GM19463 (cell line): Measurements from ENCODE around the gene CLASP1.
"Not testable (repeated sequence)": the region's sequence is repeated elsewhere in the genome, so short reads cannot be mapped to it uniquely, and the experiment has no call there.

Experiments
- ATAC-seq: cut with Tn5 transposase; IDR thresholded peaks from one replicate; pipeline ENCODE4 v1.9.1; 2021; ENCODE audit warnings: mild to moderate bottlenecking, moderate library complexity; ENCODE audit not compliant: unreplicated experiment

The CLASP1 gene

DNA sequence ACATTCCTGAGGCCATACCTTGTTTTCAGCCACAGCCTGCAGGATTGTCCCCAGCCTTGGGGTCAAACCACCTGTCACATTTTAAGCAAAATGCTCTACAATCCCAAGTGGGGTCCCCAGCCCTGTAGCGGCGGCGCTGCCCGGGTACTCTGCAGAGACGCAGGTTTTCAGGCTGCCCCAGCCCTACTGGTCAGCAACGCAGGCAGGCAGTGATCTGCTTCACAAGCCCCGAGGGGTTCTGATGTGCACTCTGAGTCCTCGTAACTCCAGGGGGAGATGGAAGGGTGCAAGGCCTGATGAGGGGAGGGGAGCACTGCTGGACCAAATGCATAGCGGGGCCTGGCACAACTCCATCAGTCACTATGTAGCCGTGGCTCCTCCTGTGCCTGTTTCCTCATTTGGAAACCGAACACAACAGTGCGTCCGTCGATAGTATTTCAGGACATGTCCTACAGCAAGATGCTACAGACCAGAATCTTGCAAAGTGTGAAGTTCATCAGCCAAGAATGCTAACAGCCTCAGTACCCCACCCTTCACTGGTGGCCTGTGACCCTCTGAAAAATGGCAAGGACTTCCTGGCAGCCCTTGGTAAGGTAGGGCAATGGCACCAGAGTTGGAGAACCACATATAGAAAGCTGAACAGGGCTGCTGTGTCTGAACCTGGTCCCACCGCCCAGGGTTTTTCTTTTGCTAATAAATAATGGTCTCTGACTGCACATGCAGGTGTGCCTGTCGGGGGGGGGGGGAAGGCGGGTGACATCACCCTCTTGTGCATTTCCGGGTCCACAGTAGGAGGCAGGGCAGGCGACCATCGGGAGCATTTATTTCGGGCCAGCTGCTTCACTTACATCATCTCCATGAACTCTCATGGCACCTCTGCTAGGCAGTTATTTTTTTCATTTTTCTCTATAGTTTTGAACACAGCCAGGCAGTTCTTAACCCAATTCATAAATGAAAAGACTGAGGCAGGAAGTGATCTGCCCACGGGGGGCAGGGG, 313.7 kb downstream of the CLASP1 start:
- no peak for ATAC-seq

DNA sequence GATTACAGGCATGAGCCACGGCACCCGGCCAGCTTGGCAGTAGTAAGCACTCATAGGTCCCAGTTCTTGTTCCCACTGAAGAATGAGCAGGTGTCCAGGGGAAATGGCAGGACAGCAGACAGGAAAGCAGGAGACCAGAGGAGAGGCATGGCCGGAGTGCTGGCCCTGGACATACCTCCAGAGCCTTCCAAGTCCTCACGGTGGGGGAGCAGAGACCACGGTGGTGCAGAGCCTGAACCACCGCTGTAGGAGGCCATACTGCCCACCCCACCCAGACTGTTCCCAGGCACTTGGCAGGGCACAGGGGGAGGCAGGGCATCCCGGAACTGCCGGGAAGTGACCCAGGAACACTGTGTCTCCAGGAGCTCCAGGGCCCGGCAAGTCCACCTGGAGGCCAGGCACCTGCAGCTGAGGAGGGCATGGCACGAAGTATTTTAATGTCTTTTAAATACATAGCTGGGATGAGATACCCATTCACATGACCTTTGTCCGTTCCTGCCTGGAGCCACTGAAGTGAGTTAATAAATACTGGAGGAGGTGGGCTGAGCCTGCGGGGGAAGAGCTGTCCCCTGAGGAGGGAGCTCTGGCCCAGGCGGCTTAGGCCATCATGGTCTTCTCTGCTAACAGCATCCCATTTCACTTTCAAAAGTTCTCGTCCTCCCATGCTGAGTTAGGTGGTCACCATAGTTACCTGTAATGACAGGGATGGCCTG, 314.5 kb downstream of the CLASP1 start:
- ATAC-seq = no peak

DNA sequence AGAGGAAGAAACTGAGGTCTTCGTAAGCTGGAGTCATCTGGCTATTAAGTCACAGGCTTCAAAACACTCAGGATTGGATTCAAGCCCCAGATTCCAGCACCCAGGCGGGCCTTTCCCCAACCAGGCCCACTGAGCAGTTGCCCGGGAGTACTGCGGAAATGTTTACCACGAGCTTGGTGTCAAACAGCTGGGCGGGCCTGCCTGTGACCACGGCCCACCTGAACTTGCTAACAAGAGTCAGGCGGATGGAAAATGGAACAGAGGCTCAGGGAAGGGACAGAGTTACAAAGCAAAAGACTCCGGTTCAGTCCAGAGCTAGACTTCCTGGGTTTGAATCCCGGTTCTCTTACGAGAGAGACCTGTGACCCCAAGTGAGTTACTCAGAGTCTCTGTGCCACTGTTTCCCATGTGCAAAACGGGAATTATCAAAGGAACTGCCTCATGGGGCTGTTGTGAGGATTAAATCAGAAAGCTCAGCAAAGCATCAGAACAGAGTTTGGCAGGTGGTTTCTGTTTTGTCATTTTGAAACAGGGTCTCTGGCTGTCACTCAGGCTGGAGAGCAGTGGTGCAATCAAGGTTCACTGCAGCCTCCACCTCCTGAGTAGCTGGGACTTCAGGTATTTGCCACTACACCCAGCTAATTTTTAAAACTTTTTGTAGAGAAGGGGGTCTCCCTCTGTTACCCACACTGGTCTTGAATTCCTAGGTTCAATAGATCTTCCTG, 315.3 kb downstream of the CLASP1 start:
- peak; percentile 92 for ATAC-seq

DNA sequence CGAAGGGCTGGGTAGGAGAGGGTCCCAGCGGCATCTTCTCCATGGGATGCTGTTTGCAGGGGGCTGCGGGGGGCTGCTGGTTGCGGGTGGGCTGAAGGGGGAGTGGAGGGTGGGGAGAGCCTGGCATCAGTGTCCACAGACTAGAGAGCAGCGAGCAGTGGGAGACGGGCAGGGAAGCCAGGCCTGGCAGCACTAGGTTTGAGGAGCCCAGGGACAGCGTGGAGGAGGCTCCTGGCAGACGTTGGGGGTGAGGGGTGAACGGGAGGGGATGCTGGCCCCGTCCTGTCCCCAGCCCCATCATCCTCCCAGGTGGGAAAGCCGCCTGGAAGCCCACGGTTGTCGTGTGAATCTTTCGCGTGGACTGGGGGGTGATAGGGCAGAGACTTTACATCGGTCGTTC, 316.0 kb downstream of the CLASP1 start:
- ATAC-seq = no peak

DNA sequence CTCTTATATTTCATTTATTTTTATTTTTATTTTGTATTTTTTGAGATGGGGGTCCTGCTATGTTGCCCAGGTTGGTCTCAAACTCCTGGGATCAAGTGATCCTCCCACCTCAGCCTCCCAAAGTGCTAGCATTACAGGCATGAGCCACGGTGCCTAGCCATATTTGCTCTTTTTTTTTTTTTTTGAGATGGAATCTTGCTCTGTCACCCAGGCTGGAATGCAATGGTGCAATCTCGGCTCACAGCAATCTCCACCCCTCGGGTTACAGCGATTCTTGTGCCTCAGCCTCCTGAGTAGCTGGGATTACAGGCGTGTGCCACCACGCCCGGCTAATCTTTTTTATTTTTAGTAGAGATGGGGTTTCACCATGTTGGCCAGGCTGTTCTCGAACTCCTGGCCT, 317.9 kb downstream of the CLASP1 start:
- ATAC-seq = not testable (repeated sequence)

DNA sequence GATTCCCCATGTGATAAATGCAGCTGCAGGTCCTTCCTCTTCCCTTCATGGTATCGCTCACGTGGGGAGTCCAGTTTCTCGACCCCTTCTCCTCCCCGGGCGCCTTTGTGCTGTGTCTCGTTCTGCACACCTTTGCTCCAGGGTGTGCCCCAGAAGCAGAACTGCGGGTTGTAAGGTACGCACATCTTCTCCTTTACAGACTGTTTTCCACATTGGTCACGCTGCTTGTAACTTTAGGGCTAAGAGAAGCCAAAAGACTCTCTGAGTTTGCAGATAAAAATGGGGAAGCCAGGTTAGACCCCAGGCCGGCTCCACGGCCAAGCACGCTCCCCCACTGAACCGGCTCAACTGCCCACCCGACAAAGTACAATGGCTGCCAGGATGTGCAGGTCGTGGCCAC, 318.3 kb downstream of the CLASP1 start:
- no peak for ATAC-seq

DNA sequence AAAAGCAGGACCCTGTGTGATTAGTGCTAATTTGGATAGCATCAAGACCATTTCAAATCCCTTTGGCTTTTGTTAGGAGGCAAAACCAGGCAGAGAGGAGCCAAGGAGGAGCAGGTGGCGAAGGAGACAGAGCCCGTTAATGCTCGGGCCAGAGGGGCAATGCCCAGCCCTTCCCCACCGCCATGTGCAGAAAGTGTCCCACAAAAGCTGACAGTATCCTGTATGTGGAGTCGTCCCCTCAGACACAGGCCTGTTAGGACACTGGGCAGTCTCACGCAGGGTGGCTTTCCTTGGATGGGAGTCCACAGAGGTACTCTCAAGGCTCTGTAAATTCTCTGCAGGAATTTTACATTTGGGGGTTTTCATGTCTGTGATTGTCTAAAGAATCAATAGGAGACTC, 319.5 kb downstream of the CLASP1 start:
- ATAC-seq = no peak

DNA sequence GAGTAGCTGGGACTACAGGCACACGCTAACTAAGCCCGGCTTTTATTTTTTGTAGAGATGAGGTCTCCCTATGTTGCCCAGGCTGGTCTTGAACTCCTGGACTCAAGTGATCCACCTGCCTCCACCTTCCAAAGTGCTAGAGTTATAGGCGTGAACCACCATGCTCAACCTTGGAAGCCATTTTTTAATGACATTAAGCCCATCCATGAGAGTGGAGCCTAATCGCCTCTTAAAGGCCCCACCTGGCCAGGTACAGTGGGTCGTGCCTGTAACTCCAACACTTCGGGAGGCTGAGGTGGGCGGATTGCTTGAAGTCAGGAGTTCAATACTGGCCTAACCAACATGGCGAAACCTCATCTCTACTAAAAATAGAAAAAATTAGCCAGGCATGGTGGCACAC, 322.6 kb downstream of the CLASP1 start:
- ATAC-seq = no peak

DNA sequence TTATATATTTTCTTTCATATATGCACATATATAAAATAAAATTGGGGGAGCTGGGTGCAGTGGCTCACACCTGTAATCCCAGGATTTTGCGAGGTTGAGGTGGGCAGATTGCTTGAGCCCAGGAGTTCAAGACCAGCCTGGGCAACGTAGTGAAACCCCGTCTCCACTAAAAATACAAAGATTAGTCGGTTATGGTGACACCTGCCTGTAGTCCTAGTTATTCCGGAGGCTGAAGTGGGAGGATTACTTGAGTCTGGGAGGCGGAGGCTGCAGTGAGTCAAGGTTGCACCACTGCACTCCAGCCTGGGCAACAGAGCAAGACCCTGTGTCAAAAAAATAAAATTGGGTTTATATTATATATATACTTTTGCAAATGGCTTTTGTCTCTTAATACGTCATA, 324.7 kb downstream of the CLASP1 start:
- ATAC-seq = no peak

DNA sequence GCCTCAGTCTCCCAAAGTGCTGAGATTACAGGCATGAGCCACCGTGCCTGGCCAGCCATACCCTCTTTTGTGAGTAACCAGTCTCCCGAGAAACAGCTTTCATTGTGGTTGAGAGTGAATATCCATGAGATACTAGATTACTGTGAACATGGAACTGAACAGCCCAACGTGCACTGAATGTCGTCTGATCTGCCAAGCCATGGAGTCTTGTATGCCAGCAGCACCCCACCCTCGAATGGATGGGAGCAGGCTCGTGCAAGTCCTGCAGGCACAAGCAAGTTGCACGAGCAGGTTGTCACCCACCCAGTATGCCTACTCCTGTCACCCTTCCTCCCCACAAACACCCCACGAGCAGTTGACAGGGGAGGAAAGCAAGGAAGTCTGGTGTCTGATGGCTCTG, 327.8 kb downstream of the CLASP1 start:
- no peak for ATAC-seq

DNA sequence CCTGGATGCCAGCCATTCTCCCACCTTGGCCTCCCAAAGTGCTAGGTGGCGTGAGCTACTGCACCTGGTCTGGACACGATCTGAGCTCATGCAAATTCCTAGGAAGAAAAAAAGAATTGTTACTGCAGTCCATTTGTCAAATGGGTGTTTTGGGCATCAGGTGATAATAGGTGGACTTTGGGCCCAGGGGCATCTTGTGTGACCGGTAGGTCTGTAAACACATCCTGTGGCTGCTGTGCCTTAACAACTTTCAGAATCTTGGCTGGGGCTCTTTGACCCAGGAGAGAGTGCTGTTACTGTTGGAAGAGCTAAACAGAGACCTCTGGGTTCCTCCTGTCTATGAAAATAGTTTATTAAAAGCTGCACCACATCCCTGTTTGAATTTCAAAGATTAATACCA, 329.3 kb downstream of the CLASP1 start:
- no peak for ATAC-seq

DNA sequence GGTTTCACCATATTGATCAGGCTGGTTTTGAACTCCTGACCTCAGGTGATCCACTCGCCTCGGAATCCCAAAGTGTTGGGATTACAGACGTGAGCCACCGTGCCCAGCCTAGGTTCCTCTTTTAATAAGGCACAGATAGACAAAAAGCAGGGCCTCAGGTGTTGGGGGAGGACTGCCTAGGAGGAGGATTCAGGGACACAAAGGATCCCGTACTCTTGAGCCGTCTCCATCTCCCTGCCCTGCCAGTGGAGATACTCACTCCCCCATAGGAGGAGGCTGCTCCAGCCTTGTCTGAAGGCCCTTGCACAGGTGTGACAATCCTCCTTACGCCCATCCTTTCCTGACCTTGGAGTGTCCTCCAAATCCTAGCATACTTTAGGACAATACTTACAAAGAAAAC, 332.3 kb downstream of the CLASP1 start:
- no peak for ATAC-seq

DNA sequence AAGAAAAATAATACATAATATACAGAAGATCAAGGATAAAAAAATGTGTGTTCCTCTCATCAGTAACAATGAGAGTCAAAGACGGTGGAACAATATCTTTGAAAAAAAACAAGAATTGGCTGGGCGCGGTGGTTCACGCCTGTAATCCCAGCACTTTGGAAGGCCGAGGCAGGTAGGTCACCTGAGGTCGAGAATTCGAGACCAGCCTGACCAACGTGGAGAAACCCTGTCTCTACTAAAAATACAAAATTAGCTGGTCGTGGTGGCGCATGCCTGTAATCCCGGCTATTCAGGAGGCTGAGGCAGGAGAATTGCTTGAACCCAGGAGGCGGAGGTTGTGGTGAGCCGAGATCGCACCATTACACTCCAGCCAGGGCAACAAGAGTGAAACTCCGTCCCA, 335.6 kb downstream of the CLASP1 start:
- not testable (repeated sequence) for ATAC-seq

DNA sequence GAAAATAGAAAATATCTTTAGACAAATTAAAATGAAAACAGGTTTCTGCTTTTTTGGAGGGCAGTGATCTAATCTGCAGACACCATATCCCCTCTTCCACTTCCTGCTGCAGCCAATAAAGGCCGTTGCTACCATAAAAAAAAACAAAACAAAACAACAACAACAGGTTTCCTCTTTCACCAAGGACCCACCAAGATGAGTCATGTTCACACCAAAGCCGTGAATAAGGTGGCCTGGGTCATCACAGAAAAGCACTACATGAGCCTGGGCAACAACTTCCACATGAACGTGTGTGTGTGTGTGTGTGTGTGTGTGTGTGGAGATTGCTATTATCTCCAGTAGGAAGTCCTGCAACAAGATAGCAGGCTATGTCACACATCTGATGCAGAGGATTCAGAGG, 339.5 kb downstream of the CLASP1 start:
- no peak for ATAC-seq

DNA sequence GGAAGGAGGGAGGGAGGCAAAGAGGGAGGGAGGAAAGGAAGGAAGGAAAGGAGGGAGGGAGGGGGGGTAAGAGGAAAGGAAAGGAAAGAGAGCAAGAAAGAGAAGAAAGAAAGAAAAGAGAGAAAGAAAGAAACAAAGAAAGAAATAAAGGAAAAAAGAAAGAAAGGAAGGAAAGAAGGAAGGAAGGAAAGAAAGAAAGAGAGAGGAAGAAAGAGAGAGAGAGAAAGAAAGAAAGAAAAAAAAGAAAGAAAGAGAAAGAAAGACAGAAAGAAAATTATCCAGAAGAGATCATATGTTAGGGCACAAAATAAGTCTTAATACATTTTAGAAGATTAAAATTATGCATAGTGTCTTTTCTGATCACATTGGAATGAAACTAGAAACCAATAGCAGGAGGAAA, 339.9 kb downstream of the CLASP1 start:
- no peak for ATAC-seq

DNA sequence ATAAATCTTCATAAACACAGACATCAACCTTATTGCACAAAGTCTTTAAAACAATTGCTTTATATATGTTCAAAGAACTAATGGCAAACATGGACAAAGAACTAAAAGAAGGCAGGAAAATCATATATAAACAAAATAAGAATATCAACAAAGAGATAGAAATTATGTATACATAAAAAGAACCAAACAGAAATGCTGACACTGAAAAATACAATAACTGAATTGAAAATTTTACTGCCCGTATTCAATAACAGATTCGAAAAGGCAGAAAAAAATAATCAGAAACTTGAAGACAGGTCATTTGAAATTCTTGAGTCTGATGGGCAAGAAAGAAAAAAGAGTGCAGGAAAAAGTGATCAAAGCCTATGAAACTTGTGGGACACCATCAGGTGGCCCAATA, 342.2 kb downstream of the CLASP1 start:
- no peak for ATAC-seq

DNA sequence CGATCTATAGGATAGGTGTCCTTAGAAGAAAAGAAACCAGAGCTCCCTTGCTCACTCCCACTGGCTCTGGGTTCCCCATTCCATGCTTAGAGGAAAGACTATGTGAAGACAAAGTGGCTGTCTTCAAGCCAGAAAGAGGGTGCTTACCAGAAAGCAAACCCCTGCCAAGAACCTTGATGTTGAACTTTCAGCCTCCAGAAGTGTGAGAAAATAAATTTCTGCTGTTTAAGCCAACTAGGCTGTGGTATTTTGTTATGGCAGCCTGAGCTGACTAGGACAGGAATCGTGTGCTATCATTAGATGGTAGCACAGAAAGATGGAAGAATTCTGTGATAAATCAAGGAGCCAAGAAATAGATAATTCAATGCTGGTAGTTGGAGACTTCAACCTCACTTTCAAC, 344.3 kb downstream of the CLASP1 start:
- ATAC-seq = no peak

DNA sequence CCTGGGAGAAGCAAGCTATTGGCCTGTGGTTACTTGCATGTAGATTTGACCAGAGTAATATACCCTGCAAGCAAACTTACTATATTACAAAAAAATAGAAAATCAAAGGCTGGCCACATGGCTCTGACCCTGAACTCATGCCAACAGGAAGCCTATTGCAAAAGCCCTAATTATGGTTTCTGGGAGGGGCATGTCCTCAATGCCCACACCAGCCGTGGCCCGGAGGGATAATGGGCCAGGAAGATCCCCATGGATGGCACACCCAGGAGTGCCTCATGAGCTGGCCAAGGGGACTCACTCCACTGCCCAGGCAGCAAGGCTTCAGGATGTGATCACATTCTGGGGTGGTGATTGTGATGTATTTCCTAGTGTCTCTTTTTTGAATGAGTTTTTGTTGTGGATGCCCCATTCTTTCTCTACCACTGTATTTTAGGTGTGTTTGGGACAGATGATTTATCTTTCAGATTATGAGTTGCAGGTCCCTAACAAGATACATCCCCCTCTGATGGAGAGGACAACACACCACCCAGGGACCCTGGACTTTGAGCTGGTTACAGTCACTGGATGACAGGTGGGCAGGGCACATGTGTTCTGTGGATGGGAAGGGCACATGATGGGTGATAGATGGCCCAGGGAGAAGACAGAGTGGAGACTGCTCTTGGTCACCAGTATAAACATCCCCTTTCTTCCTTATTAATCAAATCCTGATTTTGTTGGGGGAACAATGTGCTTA, 345.6 kb downstream of the CLASP1 start:
- no peak for ATAC-seq

DNA sequence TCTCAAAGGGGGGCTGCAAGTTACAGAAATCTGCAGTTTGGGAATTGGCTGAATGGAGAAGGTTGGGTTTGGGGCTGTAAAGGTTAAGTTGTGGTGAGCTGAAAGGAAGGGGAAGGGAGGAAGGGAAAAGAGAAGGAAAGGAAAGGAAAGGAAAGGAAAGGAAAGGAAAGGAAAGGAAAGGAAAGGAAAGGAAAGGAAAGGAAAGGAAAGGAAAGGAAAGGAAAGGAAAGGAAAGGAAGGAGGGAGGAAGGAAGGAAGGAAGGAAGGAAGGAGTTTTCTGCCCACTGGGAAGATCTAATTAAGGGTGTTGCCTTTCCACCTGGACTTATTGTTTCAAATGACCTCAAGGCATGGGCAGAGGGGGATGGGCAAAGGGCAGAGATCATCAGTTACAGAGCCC, 348.1 kb downstream of the CLASP1 start:
- not testable (repeated sequence) for ATAC-seq

DNA sequence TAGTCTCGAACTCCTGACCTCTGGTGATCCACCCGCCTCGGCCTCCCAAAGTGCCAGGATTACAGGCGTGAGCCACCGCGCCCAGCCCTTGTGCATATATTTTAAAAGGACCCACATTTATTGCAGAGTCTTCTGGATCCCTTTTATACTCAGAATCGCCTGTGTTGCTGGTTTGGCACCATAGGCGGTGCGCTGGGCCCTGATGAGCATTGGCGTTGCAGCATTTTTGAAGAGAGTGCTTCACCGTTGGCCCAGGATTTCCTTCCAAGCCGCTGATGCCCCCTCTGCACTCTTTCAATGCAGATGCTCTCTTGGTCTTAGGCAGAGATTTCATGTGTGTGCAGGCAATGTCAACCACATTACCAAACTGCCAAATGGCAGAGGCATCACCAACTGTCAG, 350.8 kb downstream of the CLASP1 start:
- no peak for ATAC-seq

DNA sequence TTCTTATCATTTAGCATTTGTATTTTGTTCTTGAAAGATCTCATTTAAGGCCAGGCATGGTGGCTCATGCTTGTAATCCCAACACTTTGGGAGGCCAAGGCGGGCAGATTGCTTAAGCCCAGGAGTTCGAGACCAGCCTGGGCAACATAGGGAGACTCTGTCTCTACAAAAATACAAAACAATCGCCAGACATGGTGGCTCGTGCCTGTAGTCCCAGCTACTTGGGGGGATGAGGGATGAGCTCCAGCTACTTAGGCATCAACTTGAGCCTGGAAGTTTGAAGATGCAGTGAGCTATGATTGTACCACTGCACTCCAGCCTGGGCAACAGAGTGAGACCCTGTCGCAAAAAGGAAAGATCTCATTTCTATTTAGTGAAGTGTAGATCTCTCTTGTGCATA, 351.4 kb downstream of the CLASP1 start:
- ATAC-seq = not testable (repeated sequence)
